Measurements from ENCODE around the gene CNTNAP2. TPM values are rescaled to one million over a fixed set of nuclear protein-coding genes. Genes with fewer than 3 reads are reported as not detected.

CNTNAP2 gene
- total and polyA plus RNA-seq, 2 donors (not counting 1 experiment from before 2014, with no cell fraction given): not detected

DNA sequence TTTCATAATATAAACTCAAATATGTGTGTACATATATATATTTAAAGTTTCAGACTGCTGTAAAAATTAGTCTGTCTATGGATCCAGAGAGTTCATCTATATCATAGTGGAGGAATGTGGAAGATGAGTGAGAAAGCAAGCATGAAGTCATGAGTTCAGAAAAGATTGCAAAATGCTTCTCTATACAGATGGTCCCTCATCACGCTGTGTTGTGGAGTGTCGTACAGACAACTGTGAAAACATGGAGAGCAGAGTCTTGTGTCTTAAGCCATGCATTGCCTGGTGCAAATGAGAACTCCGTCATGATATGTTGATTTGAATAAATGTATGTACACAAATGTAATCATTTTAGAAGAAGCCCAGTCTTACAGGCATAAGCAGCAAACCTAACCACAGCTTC is 316.9 kb downstream of the CNTNAP2 start:
- Histone ChIP-seq H3K9me3 (ENCODE audit: control insufficient read depth, insufficient read depth, low read depth, low read length) (no peaks in the 10 kb centered on the region), H2AFZ (ENCODE audit: low read length) (no peak overlapping the region), H3K27me3 (ENCODE audit: control insufficient read depth, insufficient read depth, low read length) (no peaks in the 10 kb centered on the region), H3K4me3 (replicated peaks in 1 of 4; ENCODE audit: control extremely low read depth in 1 of 4, insufficient read depth in 1 of 4, low read depth in 3 of 4, low read length in 4 of 4) (no peak overlapping the region), H3K36me3 (ENCODE audit: control insufficient read depth, insufficient read depth, low read length) (no peaks in the 10 kb centered on the region), H3K79me2 (ENCODE audit: control insufficient read depth, insufficient read depth, low read length) (no peaks in the 10 kb centered on the region), H4K20me1 (ENCODE audit: control insufficient read depth, extremely low read depth, insufficient read depth, low read length) (no peaks in the 10 kb centered on the region), H3K4me1 (ENCODE audit: control insufficient read depth, extremely low read depth, insufficient read depth, low read length) (no peaks in the 10 kb centered on the region), H3K4me2 (ENCODE audit: extremely low read depth, insufficient read depth, low read length) (no peak overlapping the region), H3K27ac (ENCODE audit: insufficient read depth, low read length) (no peak overlapping the region), H3K9ac (ENCODE audit: insufficient read depth, low read length) (no peak overlapping the region)
- no peak for TF ChIP-seq EZH2 (IDR thresholded peaks at IDR 0.05; ENCODE audit: low read length, missing control alignments)
- TF ChIP-seq, protein P1, sequence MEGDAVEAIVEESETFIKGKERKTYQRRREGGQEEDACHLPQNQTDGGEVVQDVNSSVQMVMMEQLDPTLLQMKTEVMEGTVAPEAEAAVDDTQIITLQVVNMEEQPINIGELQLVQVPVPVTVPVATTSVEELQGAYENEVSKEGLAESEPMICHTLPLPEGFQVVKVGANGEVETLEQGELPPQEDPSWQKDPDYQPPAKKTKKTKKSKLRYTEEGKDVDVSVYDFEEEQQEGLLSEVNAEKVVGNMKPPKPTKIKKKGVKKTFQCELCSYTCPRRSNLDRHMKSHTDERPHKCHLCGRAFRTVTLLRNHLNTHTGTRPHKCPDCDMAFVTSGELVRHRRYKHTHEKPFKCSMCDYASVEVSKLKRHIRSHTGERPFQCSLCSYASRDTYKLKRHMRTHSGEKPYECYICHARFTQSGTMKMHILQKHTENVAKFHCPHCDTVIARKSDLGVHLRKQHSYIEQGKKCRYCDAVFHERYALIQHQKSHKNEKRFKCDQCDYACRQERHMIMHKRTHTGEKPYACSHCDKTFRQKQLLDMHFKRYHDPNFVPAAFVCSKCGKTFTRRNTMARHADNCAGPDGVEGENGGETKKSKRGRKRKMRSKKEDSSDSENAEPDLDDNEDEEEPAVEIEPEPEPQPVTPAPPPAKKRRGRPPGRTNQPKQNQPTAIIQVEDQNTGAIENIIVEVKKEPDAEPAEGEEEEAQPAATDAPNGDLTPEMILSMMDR (conservative IDR thresholded peaks at IDR 0.05 in 1 of 2, IDR thresholded peaks at IDR 0.05 in 1 of 2; ENCODE audit: low read depth in 1 of 2, low read length in 2 of 2): no peak
- DNase-seq (ENCODE audit: low read depth in 2 of 2): no peak

DNA sequence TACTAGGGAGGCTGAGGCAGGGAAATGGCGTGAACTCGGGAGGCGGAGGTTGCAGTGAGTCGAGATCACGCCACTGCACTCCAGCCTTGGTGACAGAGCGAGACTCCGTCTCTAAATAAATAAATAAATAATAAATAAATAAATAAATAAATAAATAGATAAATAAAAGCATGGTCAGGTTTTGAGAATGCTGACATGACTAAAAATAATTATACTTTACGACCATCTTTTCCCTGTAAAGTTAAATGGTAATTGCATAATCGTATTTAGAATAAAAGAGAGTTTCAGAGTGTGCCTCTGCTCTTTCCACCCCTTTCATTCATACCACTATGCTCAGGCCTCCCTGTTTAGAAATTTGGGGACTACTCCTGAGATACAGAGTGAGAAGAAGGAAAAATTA is 326.5 kb downstream of the CNTNAP2 start:
- no peak overlapping the region for H3K4me3 ChIP-seq (replicated peaks in 1 of 4; ENCODE audit: control extremely low read depth in 1 of 4, insufficient read depth in 1 of 4, low read depth in 3 of 4, low read length in 4 of 4)
- H3K79me2 ChIP-seq (ENCODE audit: control insufficient read depth, insufficient read depth, low read length): no peaks in the 10 kb centered on the region
- H3K4me2 ChIP-seq (ENCODE audit: extremely low read depth, insufficient read depth, low read length): no peak overlapping the region
- H3K36me3 ChIP-seq (ENCODE audit: control insufficient read depth, insufficient read depth, low read length): no peaks in the 10 kb centered on the region
- no peak overlapping the region for H3K9ac ChIP-seq (ENCODE audit: insufficient read depth, low read length)
- H3K27me3 ChIP-seq (ENCODE audit: control insufficient read depth, insufficient read depth, low read length): no peaks in the 10 kb centered on the region
- no peaks in the 10 kb centered on the region for H4K20me1 ChIP-seq (ENCODE audit: control insufficient read depth, extremely low read depth, insufficient read depth, low read length)
- no peaks in the 10 kb centered on the region for H3K4me1 ChIP-seq (ENCODE audit: control insufficient read depth, extremely low read depth, insufficient read depth, low read length)
- no peak overlapping the region for H3K27ac ChIP-seq (ENCODE audit: insufficient read depth, low read length)
- no peak overlapping the region for H2AFZ ChIP-seq (ENCODE audit: low read length)
- TF ChIP-seq, protein P1 (conservative IDR thresholded peaks at IDR 0.05 in 1 of 2, IDR thresholded peaks at IDR 0.05 in 1 of 2; ENCODE audit: low read depth in 1 of 2, low read length in 2 of 2): no peak
- TF ChIP-seq EZH2 (IDR thresholded peaks at IDR 0.05; ENCODE audit: low read length, missing control alignments): no peak
- DNase-seq (ENCODE audit: low read depth in 2 of 2): no peak
- H3K9me3 ChIP-seq (ENCODE audit: control insufficient read depth, insufficient read depth, low read depth, low read length): no peaks in the 10 kb centered on the region

DNA sequence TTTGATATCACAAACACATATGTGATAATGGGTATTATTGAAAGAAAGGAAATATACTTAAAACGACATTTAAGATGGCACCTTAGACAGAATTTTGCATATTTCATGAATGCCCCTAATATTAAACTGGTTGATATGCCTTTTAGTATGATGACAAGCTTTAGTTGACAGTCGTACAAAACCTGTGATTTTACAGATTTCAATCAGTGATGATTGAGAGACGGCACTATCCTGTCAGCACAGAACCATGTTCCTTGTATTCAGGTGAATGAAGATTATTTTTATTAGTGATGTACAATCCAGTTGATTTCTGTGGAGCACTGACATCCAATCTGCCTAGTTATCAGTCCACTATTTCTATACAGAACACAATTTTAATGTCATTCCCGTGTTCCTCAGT is 333.0 kb downstream of the CNTNAP2 start:
- Histone ChIP-seq H4K20me1 (ENCODE audit: control insufficient read depth, extremely low read depth, insufficient read depth, low read length) (no peaks in the 10 kb centered on the region), H2AFZ (ENCODE audit: low read length) (no peak overlapping the region), H3K9me3 (ENCODE audit: control insufficient read depth, insufficient read depth, low read depth, low read length) (no peaks in the 10 kb centered on the region), H3K36me3 (ENCODE audit: control insufficient read depth, insufficient read depth, low read length) (no peaks in the 10 kb centered on the region), H3K79me2 (ENCODE audit: control insufficient read depth, insufficient read depth, low read length) (no peaks in the 10 kb centered on the region), H3K4me2 (ENCODE audit: extremely low read depth, insufficient read depth, low read length) (no peak overlapping the region), H3K27me3 (ENCODE audit: control insufficient read depth, insufficient read depth, low read length) (no peaks in the 10 kb centered on the region), H3K4me1 (ENCODE audit: control insufficient read depth, extremely low read depth, insufficient read depth, low read length) (no peaks in the 10 kb centered on the region), H3K9ac (ENCODE audit: insufficient read depth, low read length) (no peak overlapping the region), H3K27ac (ENCODE audit: insufficient read depth, low read length) (no peak overlapping the region), H3K4me3 (replicated peaks in 1 of 4; ENCODE audit: control extremely low read depth in 1 of 4, insufficient read depth in 1 of 4, low read depth in 3 of 4, low read length in 4 of 4) (no peak overlapping the region)
- DNase-seq (ENCODE audit: low read depth in 2 of 2): no peak
- TF ChIP-seq, protein P1 (conservative IDR thresholded peaks at IDR 0.05 in 1 of 2, IDR thresholded peaks at IDR 0.05 in 1 of 2; ENCODE audit: low read depth in 1 of 2, low read length in 2 of 2): no peak
- no peak for TF ChIP-seq EZH2 (IDR thresholded peaks at IDR 0.05; ENCODE audit: low read length, missing control alignments)

All from fibroblast of lung (primary cell).